Upper lobe of left lung (tissue), 6 donors: ENCODE measurements around the gene NUP98. TPM values are rescaled to one million over a fixed set of nuclear protein-coding genes. Genes with fewer than 3 reads are reported as not detected.

Experiments used
- ATAC-seq, 2 donors: fragments of 200-7000 bp; cut with Tn5 transposase; one replicate each; pipeline ENCODE4 v1.9.1; 2022; ENCODE audit warnings: mild to moderate bottlenecking in 2 of 2, moderate library complexity in 2 of 2; ENCODE audit not compliant: low FRiP score in 2 of 2
- DNase-seq, 2 donors: peaks; one replicate each; pipeline ENCODE4 v3.0.0-alpha.2; 2019 to 2020
- H3K27ac ChIP-seq, 4 donors: fragments of 200-600 bp; sonication (generic); one replicate each; pipeline ENCODE4 v1.5.1; 2016 to 2019
- H3K27me3 ChIP-seq, 4 donors: fragments of 200-600 bp; sonication (generic); one replicate each; pipeline ENCODE4 v1.5.1; 2017 to 2019
- H3K36me3 ChIP-seq, 4 donors: fragments of 200-600 bp; sonication (generic); one replicate each; pipeline ENCODE4 v1.5.1; 2016 to 2019
- H3K4me1 ChIP-seq, 4 donors: fragments of 200-600 bp; sonication (generic); one replicate each; pipeline ENCODE4 v1.5.1; 2018 to 2019
- H3K4me3 ChIP-seq, 4 donors: fragments of 200-600 bp; sonication (generic); one replicate each; pipeline ENCODE4 v1.5.1; 2017 to 2019; ENCODE audit warnings: mild to moderate bottlenecking in 2 of 4, moderate library complexity in 1 of 4
- H3K9me3 ChIP-seq, 4 donors: fragments of 200-600 bp; sonication (generic); one replicate each; pipeline ENCODE4 v1.5.1; 2018 to 2019
- CTCF ChIP-seq, 6 experiments: fragments of 450-650 bp in 4 of 6; fragments of 200-600 bp in 2 of 6; sonication (generic) in 2 of 6; IDR thresholded peaks; one replicate each; pipeline ENCODE4 v1.5.1; 2016 to 2019; ENCODE audit warnings: antibody characterized with exemption in 6 of 6
- EP300 ChIP-seq, 4 donors: sonication (generic); formaldehyde crosslinking; IDR thresholded peaks; one replicate each; pipeline ENCODE4 v1.5.1; 2017; ENCODE audit warnings: antibody characterized with exemption in 4 of 4, control low read depth in 2 of 4
- POLR2A ChIP-seq, 4 donors: fragments of 450-650 bp; IDR thresholded peaks; one replicate each; pipeline ENCODE4 v1.5.1; 2016 to 2017; ENCODE audit warnings: antibody characterized with exemption in 4 of 4, mild to moderate bottlenecking in 2 of 4
- POLR2AphosphoS5 ChIP-seq, 2 donors: sonication (generic); formaldehyde crosslinking; IDR thresholded peaks; one replicate each; pipeline ENCODE4 v1.5.1; 2017; ENCODE audit warnings: antibody characterized with exemption in 2 of 2
- WGBS, 2 donors: methylation state at CpG; one replicate each; pipeline ENCODE4 v1.1.5; 2017 to 2018; 5-methylcytosine and 5-hydroxymethylcytosine counted together
- total RNA-seq, 6 donors: library from RNA; depleted of rRNA in 4 of 6; stranded (reverse); fragments of >200 nt in 4 of 6; gene quantifications; one replicate each; pipeline versions ENCODE4 v1.1.0 to v1.2.1, GENCODE V29; 2016 to 2021
- donor health status: DM: no; HTN: no; CAD: no; lungs with moderate emphysema.
- donor health status: DM: no; HTN: yes; CAD: no; lungs with severe emphysema.

NUP98 gene
- total RNA-seq, 6 donors from 2014 or later: 66.6 to 127 (median 86.1) TPM

DNA sequence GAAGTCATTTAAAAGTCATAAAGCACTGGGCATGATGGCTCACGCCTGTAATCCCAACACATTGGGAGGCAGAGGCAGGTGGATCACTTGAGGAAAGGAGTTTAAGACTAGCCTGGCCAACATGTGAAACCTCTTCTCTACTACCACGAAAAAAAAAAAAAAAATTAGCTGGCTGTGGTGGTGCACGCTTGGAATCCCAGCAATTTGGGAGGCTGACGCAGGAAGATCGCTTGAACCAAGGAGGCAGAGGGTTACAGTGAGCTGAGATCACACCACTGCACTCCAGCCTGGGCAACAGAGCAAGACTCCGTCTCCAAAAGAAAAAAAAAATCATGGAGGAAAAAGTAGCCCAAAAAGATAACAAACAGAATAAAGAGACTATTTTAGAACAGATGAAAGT lies 42.2 kb downstream of the NUP98 start:
- Histone ChIP-seq H3K4me1 (no peaks in the 10 kb centered on the region), H3K27ac (no peak overlapping the region), H3K27me3 (no peaks in the 10 kb centered on the region), H3K4me3 (no peak overlapping the region), H3K9me3 (no peaks in the 10 kb centered on the region), H3K36me3 (peaks cover 50 to 99% (median 76%) of the 10 kb centered on the region in 4 donors)
- 89% methylated on average over 6 of the region's 6 CpGs for whole genome bisulfite sequencing, 2 donors
- no peak for TF ChIP-seq CTCF (IDR thresholded peaks at IDR 0.05)
- no peak for TF ChIP-seq POLR2A (IDR thresholded peaks at IDR 0.05)
- TF ChIP-seq EP300 (IDR thresholded peaks at IDR 0.05): no peak
- TF ChIP-seq POLR2AphosphoS5 (IDR thresholded peaks at IDR 0.05): no peak
- DNase-seq (no peak), ATAC-seq (no peak)

DNA sequence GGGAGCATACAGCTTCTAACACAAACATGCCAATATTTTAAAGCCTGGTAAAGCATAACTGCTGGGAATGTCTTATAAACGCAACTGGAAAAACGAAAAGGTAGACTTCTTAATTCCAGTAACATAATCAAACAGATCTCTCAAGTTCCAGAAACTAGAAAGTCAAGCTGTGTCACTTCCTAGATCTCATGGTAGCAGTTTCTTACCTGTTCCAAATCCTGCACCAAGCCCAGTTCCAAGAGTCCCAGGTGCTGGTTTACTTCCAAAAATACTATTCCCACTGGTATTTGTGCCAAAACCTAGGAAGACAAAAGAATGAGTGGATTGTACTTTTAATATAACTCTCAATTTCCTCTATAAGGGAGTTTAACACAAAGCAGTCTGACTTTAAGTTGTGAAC lies 44.2 kb downstream of the NUP98 start:
- Histone ChIP-seq H3K27me3 (no peaks in the 10 kb centered on the region), H3K4me1 (no peaks in the 10 kb centered on the region), H3K9me3 (no peaks in the 10 kb centered on the region), H3K4me3 (no peak overlapping the region), H3K27ac (no peak overlapping the region), H3K36me3 (peaks cover 34 to 97% (median 65%) of the 10 kb centered on the region in 4 donors)
- 81 to 82% methylated on average over 2 of the region's 2 CpGs for WGBS, 2 donors
- DNase-seq (no peak), ATAC-seq (no peak)
- TF ChIP-seq CTCF (IDR thresholded peaks at IDR 0.05) (no peak), POLR2AphosphoS5 (IDR thresholded peaks at IDR 0.05) (no peak), EP300 (IDR thresholded peaks at IDR 0.05) (no peak), POLR2A (IDR thresholded peaks at IDR 0.05) (no peak)

DNA sequence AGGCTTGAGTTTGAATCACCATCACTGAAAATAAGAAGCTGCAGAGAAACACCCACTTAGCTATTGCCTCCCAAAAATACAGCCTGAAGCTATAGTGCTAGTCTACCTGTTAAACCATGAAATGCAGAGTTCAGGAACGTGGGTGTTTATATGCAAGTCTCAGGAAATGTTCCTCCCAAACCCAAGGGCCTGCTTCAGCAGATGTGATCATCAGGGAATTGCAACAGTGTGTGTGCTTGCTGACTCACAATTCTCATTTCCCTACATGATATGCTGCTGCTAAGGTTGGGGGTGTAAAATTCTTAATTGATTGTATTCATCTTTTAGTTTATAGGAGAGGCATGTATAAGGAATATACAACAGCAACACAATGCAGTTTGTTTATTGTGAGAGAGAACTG lies 49.6 kb downstream of the NUP98 start:
- H3K36me3 ChIP-seq: peaks cover 39 to 94% (median 57%) of the 10 kb centered on the region in 4 donors
- peak in 1 of 2 donors; percentile 52 for ATAC-seq
- no peak for TF ChIP-seq EP300 (IDR thresholded peaks at IDR 0.05)
- TF ChIP-seq POLR2A (IDR thresholded peaks at IDR 0.05): no peak
- TF ChIP-seq POLR2AphosphoS5 (IDR thresholded peaks at IDR 0.05): no peak
- no peak for TF ChIP-seq CTCF (IDR thresholded peaks at IDR 0.05)
- DNase-seq: no peak
- peaks cover 0 to 4% (median 0%) of the 10 kb centered on the region in 4 donors for H3K4me1 ChIP-seq
- H3K27ac ChIP-seq: no peak overlapping the region
- H3K27me3 ChIP-seq: no peaks in the 10 kb centered on the region
- H3K9me3 ChIP-seq: no peaks in the 10 kb centered on the region
- WGBS, 2 donors: 66 to 91% methylated on average over 1 of the region's 1 CpG
- H3K4me3 ChIP-seq: no peak overlapping the region

- Histone ChIP-seq H3K36me3 (peaks cover 16 to 94% (median 47%) of the 10 kb centered on the region in 4 donors), H3K27me3 (no peaks in the 10 kb centered on the region), H3K4me1 (peaks cover 0 to 4% (median 0%) of the 10 kb centered on the region in 4 donors), H3K4me3 (no peak overlapping the region), H3K9me3 (no peaks in the 10 kb centered on the region), H3K27ac (no peak overlapping the region)
- ATAC-seq (no peak), DNase-seq (no peak)
- 74 to 81% methylated on average over 5 of the region's 5 CpGs for WGBS, 2 donors
- TF ChIP-seq POLR2A (IDR thresholded peaks at IDR 0.05) (no peak), CTCF (IDR thresholded peaks at IDR 0.05) (no peak)
Observed at GRCh38 chr11:3745161-3745560, 52.2 kb downstream of the NUP98 start.

DNA sequence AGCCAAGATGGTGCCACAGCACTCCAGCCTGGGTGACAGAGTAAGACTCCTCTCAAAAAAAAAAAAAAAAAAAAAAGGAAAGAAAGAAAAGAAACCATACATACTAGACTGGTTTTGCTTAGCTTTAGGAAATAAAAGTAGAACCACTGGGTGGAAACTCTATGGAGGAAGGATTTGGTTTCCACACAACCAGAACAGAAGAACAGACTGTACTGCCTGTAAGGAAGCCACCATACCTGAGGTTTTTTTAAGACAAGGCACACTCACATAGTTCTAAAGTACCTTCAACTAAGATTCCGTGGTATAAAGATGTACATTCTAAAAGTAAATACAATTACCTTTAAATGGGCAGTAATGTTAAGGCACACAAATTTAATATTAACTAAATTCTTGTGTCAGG lies 58.6 kb downstream of the NUP98 start:
- no peaks in the 10 kb centered on the region for H3K9me3 ChIP-seq
- peaks cover 15 to 85% (median 59%) of the 10 kb centered on the region in 4 donors for H3K36me3 ChIP-seq
- TF ChIP-seq EP300 (IDR thresholded peaks at IDR 0.05): no peak
- no peak for TF ChIP-seq CTCF (IDR thresholded peaks at IDR 0.05)
- H3K27me3 ChIP-seq: no peaks in the 10 kb centered on the region
- H3K27ac ChIP-seq: peak overlapping the region in 1 of 4 donors; percentile 24
- no peaks in the 10 kb centered on the region for H3K4me1 ChIP-seq
- H3K4me3 ChIP-seq: no peak overlapping the region
- ATAC-seq (no peak), DNase-seq (no peak)
- WGBS, 2 donors: 73 to 90% methylated on average over 1 of the region's 1 CpG
